ENCODE results near the gene GAB4. TPM values are rescaled to one million over a fixed set of nuclear protein-coding genes. Genes with fewer than 3 reads are reported as not detected.

Gene GAB4
- total and polyA plus RNA-seq, 4 donors, result not detected

- WGBS, result 85% methylated on average over 2 of the region's 2 CpGs
- TF ChIP-seq GABPA (IDR thresholded peaks at IDR 0.05 in 1 of 2, conservative IDR thresholded peaks at IDR 0.05 in 1 of 2) (no peak), YY1 (IDR thresholded peaks at IDR 0.05) (no peak), TAF1 (conservative IDR thresholded peaks at IDR 0.05) (no peak), EGR1 (IDR thresholded peaks at IDR 0.05; ENCODE audit: low read depth in 2 of 2) (no peak), FOXA1 (IDR thresholded peaks at IDR 0.05) (no peak), HNF4G (IDR thresholded peaks at IDR 0.05) (no peak), ZBTB33 (IDR thresholded peaks at IDR 0.05) (no peak), RXRA (IDR thresholded peaks at IDR 0.05) (no peak), MAX (IDR thresholded peaks at IDR 0.05) (no peak), REST (IDR thresholded peaks at IDR 0.05) (no peak), NR2F2 (IDR thresholded peaks at IDR 0.05) (no peak), CTCF (IDR thresholded peaks at IDR 0.05; ENCODE audit: low read depth, low read length, missing input control) (no peak), FOXA2 (IDR thresholded peaks at IDR 0.05) (no peak), JUND (IDR thresholded peaks at IDR 0.05) (no peak), ATF3 (IDR thresholded peaks at IDR 0.05) (no peak), RAD21 (IDR thresholded peaks at IDR 0.05) (no peak)
- Histone ChIP-seq H3K4me3 (ENCODE audit: low read depth in 1 of 3, low read length in 3 of 3) (no peak overlapping the region), H3K4me1 (ENCODE audit: control insufficient read depth in 4 of 4, insufficient read depth in 4 of 4, low read length in 3 of 4) (no peaks in the 10 kb centered on the region), H3K36me3 (ENCODE audit: control insufficient read depth in 4 of 4, insufficient read depth in 3 of 4, low read depth in 1 of 4, low read length in 3 of 4) (no peaks in the 10 kb centered on the region), H3K27ac (ENCODE audit: low read depth in 1 of 2, low read length in 2 of 2) (no peak overlapping the region), H3K27me3 (ENCODE audit: control insufficient read depth in 4 of 4, insufficient read depth in 4 of 4, low read length in 3 of 4) (peaks cover 0 to 5% (median 0%) of the 10 kb centered on the region in 4 donors), H3K9ac (ENCODE audit: low read depth in 1 of 2, low read length in 2 of 2) (no peak overlapping the region), H3K9me3 (ENCODE audit: control insufficient read depth in 4 of 4, low read length in 3 of 4) (no peaks in the 10 kb centered on the region)
- no peak for DNase-seq (ENCODE audit: low spot score)
These were observed 49.5 kb downstream of the GAB4 start for GRCh38 chr22:16958475-16958874.

GRCh38 chr22:16957781-16958180 is 50.2 kb downstream of the GAB4 start:
- 77% methylated on average over 7 of the region's 7 CpGs for whole genome bisulfite sequencing
- DNase-seq (ENCODE audit: low spot score), result peak; percentile 29
- H3K27me3 ChIP-seq (ENCODE audit: control insufficient read depth in 4 of 4, insufficient read depth in 4 of 4, low read length in 3 of 4), result peaks cover 0 to 2% (median 0%) of the 10 kb centered on the region in 4 donors
- H3K9ac ChIP-seq (ENCODE audit: low read depth in 1 of 2, low read length in 2 of 2), result no peak overlapping the region
- H3K27ac ChIP-seq (ENCODE audit: low read depth in 1 of 2, low read length in 2 of 2), result no peak overlapping the region
- no peaks in the 10 kb centered on the region for H3K4me1 ChIP-seq (ENCODE audit: control insufficient read depth in 4 of 4, insufficient read depth in 4 of 4, low read length in 3 of 4)
- H3K9me3 ChIP-seq (ENCODE audit: control insufficient read depth in 4 of 4, low read length in 3 of 4), result no peaks in the 10 kb centered on the region
- no peak for TF ChIP-seq HNF4G (IDR thresholded peaks at IDR 0.05)
- no peak for TF ChIP-seq JUND (IDR thresholded peaks at IDR 0.05)
- TF ChIP-seq NR2F2 (IDR thresholded peaks at IDR 0.05), result no peak
- TF ChIP-seq REST (IDR thresholded peaks at IDR 0.05), result no peak
- no peak for TF ChIP-seq SP1 (IDR thresholded peaks at IDR 0.05)
- TF ChIP-seq HNF4A (conservative IDR thresholded peaks at IDR 0.05), result no peak
- TF ChIP-seq MAX (IDR thresholded peaks at IDR 0.05), result no peak
- H3K4me3 ChIP-seq (ENCODE audit: low read depth in 1 of 3, low read length in 3 of 3), result no peak overlapping the region
- H3K36me3 ChIP-seq (ENCODE audit: control insufficient read depth in 4 of 4, insufficient read depth in 3 of 4, low read depth in 1 of 4, low read length in 3 of 4), result no peaks in the 10 kb centered on the region

Measured in liver (tissue), 9 donors.